Upper lobe of left lung (tissue), 4 donors: ENCODE results near the gene FXYD5.

ENCODE experiments used
- POLR2A ChIP-seq, 4 donors: fragments of 450-650 bp; IDR thresholded peaks; one replicate each; pipeline ENCODE4 v1.5.1; 2016 to 2017; ENCODE audit warnings: antibody characterized with exemption in 4 of 4, mild to moderate bottlenecking in 2 of 4
- TF ChIP-seq, protein P1 (sequence below), 6 experiments: fragments of 450-650 bp in 4 of 6; fragments of 200-600 bp in 2 of 6; sonication (generic) in 2 of 6; IDR thresholded peaks; one replicate each; pipeline ENCODE4 v1.5.1; 2016 to 2019; ENCODE audit warnings: antibody characterized with exemption in 6 of 6

DNA sequence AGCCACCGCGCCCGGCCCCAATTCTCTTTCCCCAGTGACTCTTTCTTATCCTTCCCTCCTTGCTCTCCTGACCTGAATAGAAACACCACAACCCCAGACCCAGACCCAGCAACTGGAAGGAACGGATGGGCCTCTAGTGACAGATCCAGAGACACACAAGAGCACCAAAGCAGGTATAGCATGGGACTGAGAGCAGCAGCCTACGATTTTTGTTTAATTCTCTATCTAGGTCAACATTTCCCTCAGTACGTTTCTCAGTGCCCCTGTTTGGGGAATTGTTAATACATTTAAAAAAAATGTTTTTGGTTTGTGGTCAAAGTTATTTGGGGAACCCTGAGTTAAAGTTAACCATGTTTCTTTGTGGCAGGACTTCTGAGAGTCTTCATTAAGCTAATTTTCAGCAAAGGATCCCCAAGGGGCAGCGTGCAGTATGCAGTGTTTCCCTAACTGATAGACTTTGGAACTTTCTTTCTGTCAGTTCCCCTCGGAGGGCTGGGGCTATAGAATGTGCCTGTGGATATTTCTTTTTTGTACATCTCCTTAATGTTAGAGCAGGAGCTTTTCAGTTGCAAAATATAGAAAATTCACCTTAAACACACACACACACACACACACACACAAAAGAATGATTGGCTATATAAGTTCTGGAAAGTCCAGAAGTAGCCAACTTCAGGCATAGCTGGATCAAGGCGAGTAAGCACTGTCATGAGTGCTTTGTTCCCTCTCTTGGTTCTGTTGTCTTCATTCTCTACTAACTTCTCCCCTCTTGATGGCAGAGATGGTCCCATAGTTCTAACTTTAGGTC, 6.3 kb downstream of the FXYD5 start:
- TF ChIP-seq, protein P1, sequence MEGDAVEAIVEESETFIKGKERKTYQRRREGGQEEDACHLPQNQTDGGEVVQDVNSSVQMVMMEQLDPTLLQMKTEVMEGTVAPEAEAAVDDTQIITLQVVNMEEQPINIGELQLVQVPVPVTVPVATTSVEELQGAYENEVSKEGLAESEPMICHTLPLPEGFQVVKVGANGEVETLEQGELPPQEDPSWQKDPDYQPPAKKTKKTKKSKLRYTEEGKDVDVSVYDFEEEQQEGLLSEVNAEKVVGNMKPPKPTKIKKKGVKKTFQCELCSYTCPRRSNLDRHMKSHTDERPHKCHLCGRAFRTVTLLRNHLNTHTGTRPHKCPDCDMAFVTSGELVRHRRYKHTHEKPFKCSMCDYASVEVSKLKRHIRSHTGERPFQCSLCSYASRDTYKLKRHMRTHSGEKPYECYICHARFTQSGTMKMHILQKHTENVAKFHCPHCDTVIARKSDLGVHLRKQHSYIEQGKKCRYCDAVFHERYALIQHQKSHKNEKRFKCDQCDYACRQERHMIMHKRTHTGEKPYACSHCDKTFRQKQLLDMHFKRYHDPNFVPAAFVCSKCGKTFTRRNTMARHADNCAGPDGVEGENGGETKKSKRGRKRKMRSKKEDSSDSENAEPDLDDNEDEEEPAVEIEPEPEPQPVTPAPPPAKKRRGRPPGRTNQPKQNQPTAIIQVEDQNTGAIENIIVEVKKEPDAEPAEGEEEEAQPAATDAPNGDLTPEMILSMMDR (IDR thresholded peaks at IDR 0.05): no peak
- no peak for TF ChIP-seq POLR2A (IDR thresholded peaks at IDR 0.05)
